Measurements from ENCODE around the gene DIPK2B.

Gene DIPK2B

GRCh38 chrX:45164995-45165394 lies 35.7 kb downstream of the DIPK2B start:
- no peak overlapping the region for H3K4me3 ChIP-seq (ENCODE audit: low read depth, low read length)
- no peak for TF ChIP-seq CTCF (IDR thresholded peaks at IDR 0.05; ENCODE audit: low read depth, low read length, missing control alignments)
- DNase-seq (ENCODE audit: low read depth) = no peak

- no peak for DNase-seq (ENCODE audit: low read depth)
- TF ChIP-seq CTCF (IDR thresholded peaks at IDR 0.05; ENCODE audit: low read depth, low read length, missing control alignments) = no peak
- no peak overlapping the region for H3K4me3 ChIP-seq (ENCODE audit: low read depth, low read length)
Measured at GRCh38 chrX:45164021-45164621, 36.6 kb downstream of the DIPK2B start.

- H3K4me3 ChIP-seq (ENCODE audit: low read depth, low read length) = no peak overlapping the region
- no peak for DNase-seq (ENCODE audit: low read depth)
- no peak for TF ChIP-seq CTCF (IDR thresholded peaks at IDR 0.05; ENCODE audit: low read depth, low read length, missing control alignments)
Measured at GRCh38 chrX:45157647-45158046, 43.0 kb downstream of the DIPK2B start.

GRCh38 chrX:45154462-45154861 lies 46.2 kb downstream of the DIPK2B start:
- H3K4me3 ChIP-seq (ENCODE audit: low read depth, low read length) = no peak overlapping the region
- TF ChIP-seq CTCF (IDR thresholded peaks at IDR 0.05; ENCODE audit: low read depth, low read length, missing control alignments) = no peak
- DNase-seq (ENCODE audit: low read depth) = no peak

GRCh38 chrX:45154033-45154360 lies 46.7 kb downstream of the DIPK2B start:
- no peak for DNase-seq (ENCODE audit: low read depth)
- no peak overlapping the region for H3K4me3 ChIP-seq (ENCODE audit: low read depth, low read length)
- no peak for TF ChIP-seq CTCF (IDR thresholded peaks at IDR 0.05; ENCODE audit: low read depth, low read length, missing control alignments)
